ENCODE data around the gene SPTSSA.
"Not testable (repeated sequence)": the region's sequence is repeated elsewhere in the genome, so short reads cannot be mapped to it uniquely, and the experiment has no call there.

SPTSSA gene

DNA sequence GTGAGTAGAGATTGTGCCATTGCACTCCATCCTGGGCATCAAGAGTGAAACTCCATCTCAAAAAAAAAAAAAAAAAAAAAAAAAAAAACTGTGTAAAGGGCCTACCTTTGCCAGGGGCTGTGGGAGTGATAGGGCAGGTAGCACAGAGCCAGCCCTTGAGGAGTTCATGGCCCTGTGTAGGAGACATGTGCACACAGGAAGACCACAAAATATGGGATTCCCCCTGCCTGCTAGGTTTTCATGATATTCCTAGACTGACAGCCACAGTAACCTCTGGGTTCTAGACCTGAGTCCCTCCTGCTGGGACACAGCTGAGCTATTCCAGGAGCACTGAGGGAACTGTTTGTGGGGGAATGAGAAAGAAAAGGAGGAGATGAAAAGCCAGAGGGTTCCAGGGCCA is 8.3 kb upstream of the SPTSSA start:
- no peak for DNase-seq

DNA sequence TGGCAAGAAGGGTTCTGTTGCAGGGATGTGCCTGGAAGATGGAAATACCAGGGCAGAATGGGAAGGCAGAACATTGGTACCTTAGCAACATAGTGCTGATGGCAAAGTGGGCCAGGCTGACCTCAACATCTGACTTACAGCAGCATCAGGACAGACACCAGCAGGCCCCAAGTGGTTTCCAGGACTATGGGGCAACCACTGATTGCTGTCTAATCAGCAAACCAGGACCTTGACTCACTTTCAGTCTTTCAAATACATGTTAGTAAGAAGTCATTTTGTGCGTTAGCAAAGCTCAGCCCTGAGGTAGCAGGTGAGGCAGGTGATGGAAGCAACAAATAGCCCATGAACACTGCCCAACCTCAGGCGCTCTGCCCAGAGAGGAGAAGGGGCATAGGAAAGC is 4.7 kb upstream of the SPTSSA start:
- DNase-seq = no peak

DNA sequence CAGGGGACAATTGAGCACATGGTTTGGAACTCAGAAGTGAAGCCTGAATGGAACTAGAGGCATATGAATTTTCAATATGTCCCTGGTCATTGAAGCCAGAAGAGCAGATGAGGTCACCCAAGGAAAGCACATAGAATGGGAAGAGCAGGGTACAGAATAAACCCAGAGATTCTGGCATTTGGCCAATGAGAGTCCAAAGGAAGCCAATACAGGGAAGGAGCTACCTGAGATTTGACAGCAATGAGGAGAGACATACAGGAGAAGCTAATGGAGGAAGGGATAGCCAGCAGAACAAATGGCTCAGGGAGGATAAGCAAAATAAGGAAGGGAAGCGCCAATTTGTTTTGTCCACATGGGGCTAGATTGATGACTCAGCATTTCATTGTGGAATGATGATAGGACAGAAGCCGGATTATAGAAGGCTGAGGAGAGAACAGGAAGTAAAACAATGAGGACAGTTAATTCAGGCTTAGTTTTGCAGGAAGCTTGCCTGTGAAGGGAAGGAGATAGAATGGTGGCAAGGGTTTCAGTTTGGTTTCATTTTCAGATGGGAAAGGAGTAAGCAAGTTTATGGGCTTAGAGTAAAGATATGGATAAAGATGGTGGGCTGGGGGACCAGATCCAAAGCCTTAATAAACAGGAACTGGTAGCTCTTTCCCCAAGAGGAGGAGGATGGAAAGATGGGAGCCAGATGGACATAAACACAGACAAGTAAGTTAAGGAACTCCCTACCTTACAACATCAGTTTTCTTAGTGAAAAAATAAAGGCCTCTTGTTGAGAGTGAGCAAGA is 3.2 kb upstream of the SPTSSA start:
- DNase-seq = no peak

DNA sequence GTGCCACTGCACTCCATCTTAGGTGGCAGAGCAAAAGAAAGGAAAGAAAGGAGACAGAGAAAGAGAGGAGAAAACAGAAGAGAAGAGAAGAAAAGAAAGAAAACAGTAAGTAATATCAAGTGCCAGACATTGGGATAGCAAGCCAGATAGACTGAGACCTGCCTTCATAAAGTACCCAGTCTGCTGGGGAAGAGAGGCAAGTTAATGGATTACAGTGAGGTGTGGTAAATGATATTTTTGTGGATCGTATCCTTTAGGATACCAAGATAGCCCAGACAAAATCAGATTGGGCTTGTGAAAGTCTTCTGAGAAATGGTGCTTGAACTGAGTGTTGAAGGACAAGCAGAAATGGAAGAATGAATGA is 1.5 kb upstream of the SPTSSA start:
- DNase-seq = no peak

DNA sequence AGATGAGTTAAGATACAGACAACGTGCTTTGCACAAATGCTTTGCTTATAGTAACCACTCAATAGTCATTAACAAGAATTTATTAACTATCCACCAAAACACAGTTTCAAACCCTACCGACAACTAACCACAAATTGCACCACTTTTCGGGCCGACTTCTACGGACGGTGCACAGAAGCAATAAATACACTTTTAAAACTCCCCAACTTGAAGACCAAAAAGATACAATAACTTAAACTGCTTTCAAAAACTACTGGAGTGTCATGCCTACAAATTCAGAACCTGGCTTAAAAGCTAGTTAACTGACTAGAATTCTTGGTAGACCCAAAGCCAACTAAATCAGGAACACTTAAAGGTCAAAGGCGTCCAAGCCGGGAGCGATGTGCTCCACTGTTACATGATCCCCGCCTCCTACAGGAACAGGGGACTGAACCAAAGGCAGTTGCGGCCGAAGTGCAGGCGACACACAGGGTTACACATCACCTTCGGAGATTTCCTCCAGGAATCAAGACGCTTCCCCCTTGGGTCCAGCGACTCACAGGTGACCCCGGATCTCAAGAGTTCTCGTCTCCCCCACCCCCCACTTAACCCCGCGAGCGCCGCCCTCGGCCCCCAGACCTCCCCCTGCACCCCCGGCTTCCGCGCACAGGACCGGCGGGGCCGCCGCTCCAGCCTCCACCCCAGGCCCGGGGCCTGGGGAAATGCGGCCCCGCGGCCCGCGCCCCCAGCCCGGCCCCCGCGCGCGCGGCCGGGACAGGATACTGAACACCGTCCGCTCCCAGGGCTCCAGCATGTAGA is 507 bp downstream of the SPTSSA start:
- peak; percentile 43 for DNase-seq

DNA sequence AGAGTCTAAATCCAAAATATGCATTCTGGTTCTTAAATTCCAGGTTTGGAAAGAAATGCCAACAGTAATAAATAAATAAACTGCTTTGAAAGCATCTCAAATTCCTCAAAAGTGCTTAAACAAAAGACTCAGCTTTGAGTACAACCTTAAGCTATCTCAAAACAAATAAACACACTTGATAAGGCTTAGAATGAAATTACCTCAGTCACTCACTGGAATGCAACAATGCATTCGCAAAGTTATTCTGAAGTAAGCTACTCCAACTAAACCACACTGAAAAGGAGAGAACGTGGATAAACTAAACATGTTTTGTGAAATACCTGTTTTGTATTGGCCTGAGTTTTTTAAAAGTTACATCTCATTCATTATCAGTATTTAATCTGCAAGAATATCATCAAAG is 1.2 kb downstream of the SPTSSA start:
- DNase-seq = no peak

DNA sequence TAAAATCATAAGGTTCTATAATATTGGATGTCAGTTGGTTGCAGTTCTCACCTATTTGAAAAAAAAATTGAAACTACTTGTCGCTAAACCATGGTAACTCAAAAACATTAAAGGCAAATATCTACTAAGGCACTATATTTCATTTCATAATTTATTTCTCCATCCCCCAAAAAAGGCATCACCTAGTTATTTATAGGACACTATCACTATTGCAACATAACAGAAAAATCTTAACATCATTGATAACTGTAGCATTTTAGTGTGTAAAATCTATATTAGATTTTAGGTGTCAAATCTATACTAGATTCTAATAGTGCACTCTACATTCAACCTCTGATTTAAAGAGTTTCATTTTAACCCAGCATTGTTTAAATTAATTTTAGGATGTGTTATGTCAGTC is 1.7 kb downstream of the SPTSSA start:
- no peak for DNase-seq

DNA sequence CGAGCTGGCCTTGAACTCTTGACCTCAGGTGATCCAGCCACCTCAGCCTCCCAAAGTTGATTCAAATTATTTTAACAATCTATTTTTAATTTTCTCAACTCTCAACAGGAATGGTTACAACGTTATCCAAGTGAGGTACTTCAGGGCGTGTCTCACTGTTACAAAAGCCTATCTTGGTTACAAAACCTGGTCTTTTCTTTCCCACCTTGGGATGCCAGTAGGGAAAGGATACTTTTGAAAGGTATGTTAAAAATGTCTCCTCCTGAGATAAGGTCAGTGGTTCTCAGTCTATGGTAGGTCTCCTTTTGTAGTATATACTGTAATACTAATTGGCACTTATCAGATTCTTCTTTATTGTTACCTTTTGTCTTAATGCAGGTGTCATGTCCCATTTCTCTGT is 4.9 kb downstream of the SPTSSA start:
- DNase-seq = no peak

DNA sequence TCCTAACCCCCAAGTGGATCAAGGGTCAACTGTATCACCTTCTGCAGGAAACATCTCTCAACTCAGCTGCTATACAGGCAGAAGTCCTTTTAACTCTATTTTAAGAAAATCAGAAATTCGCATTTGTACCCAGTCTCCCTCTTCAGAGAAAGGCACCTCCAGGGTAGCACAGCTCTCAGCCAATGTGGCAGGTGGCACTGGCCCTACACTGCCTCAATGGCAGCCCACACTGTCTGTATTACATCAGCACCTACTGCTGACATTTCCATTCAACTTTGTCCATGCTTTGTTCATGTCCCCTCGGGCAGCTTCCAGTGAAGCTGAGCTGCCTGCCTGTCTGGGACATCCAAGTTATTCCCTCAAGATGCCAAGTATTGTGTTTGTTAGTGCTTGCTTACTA is 8.8 kb downstream of the SPTSSA start:
- no peak for DNase-seq

DNA sequence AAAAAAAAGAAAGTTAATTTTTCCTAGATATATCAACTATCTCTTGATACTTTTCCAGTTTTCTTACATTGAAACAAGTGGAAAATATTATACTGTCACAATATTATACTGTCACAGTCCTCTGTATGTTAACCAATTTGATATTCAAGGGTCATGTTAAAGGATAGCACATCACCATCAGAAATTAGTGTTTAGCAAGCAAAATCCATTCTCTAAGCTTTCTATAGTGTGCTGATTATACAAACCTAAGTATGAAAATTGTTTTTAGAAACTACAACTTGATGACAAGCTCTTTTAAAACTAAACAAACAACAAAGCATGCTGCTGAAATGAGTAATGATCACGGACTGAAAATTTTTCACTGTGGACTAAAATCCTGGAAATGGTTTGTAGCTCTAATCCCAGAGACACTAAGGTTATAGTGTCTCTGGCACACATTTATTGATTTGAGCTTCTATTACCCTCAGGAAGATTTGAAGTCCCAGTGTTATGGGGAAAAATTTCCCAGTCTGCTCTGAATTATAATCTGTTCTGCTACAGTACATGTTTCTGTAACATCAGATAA is 9.7 kb downstream of the SPTSSA start:
- DNase-seq = no peak

DNA sequence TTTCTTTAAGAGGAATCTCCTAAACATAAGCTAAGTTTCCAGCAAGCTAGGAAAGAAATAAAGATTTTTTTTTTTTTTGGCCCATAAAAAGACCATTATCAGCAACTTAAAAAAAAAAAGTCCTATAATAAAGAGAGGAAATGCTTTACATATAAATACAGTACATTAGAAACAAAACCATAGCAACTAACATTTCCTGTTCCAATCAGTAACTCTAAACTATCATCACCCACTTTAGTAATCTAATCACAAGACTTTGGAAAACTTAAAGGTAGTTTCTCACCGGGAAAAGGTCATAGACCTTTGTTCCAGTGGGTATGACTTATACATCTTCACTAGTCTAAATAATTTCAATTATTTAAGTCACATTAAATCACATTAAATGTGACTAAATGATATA is 11.1 kb downstream of the SPTSSA start:
- no peak for DNase-seq

DNA sequence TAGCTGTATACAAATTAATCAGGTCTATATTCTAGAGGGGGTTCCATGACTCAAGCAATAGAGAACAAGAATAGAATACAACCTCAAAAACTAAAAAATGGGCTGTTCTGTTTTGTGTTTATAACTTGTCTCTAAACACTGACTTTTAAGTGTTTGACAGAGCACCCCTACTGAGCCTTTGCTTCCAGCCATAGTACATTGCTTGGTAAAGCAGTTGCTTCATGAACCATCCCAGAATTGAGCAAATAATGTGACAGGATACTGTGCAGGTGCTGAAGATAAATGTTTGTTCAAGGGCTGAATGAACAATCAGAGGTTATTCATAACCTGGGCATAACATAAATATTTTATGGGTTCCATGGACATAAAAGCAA is 11.5 kb downstream of the SPTSSA start:
- DNase-seq = peak; percentile 90

DNA sequence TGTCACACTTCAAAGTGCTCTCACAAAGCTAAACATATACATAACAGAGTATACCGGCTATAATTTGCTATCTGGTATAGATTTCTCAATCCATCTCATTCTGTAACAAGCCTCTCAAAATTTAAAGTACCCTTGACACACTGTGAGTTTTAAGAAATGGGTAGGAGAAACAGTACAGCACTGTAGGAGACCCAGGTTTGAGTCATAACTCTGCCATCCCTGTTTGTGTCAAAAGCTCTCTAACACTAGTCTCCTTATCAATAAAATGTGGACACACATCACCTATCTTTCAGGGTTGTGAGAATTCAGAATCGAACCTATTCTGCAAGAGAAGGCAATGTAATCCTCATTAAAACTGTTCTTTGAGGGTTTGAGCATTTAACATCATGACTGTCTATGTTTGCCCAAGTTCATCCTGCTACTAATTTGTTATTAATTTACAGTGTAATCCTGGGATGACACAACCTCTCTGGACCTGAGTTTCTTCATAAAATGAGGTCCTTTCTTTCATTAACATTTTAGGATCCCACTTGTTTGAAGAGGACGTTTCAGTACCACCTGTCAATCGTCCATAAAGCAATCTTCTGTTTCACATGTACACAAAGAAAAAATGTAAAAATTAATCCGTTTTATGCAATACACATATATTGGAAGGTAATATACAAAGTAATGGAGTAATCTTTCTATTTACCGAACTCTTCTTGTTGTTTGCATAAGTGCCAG is 12.1 kb downstream of the SPTSSA start:
- DNase-seq = no peak

DNA sequence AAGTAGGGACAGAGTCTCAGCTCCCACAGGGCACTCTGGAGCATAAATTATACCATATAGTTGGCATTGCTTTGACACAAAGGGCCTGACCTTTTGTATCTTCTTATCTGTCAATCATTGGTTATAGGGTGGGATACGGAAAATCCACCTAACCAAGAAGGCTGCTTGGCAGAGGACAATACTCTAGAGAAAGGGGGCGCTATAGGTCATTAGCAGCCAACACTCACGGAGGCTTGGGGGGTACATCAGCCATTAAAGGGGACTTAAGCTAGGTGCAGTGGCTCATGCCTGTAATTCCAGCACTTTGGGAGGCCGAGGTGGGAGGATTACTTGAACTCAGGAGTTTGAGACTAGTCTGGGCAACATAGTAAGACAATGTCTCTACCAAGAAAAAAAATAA is 22.9 kb downstream of the SPTSSA start:
- DNase-seq = no peak

DNA sequence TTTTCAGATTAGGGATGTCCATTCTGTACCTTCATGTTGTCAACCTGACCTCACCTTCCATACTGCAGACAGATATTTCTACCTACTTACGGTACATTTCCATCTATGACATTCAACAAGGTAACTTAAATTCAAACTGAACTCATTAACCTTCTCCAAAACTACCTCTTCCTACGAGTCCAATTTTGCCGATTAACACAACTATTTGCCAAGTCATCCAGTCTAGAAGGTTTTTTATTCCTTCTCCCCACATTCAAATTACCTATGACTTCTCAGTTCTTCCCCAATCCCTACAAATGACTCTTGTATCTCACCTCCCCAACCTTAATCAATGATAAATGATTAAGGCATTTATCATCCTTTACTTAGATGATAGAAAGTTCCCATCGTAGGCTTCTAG is 23.6 kb downstream of the SPTSSA start:
- DNase-seq = no peak

DNA sequence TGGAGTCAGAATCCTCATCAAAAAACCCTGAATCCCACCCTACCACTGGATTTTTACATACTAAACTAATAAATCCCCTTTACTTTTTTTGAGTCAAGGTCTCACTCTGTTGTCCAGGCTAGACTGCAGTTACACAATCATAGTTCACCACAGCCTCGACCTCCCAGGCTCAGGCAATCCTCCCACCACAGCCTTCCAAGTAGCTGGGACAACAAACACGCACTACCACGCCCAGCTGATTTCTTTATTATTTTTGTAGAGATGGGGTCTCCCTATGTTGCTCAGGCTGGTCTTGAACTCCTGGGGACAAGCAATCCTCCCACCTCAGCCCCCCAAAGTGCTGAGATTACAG is 24.3 kb downstream of the SPTSSA start:
- DNase-seq = no peak

DNA sequence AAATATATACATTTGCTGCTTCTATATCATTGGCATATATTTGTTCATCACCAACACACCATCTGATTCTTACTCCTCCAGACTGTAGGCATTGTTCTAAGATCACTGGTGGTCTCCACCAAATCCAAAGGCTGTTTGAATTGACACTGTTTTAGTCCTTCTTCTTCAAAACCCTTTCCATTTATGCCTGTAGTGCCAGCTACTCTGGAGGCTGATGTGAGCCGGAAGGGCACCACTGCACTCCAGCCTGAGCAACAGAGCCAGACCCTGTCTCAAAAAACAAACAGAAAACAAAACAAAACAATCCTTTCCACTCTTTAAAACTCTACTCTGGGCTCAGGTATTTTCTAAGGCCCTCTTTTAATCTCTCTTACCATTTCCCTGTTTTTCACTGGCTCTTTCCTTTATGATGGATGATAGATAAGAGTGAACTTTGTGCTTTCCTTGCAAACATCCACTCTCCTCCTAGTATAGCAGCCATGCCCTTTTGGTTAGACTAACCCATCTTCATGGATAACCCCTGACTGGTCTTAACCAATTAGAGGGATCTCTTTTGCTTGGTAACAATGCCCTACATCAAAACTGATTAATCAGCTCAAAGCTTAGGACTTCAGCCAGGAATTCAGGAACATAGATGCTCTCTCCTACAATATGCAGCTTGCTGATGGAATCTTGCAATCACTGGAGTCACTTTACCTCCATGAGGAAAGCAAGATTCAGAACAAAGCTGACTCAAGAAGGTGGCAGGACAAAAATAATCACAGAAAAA is 24.9 kb downstream of the SPTSSA start:
- DNase-seq = no peak

DNA sequence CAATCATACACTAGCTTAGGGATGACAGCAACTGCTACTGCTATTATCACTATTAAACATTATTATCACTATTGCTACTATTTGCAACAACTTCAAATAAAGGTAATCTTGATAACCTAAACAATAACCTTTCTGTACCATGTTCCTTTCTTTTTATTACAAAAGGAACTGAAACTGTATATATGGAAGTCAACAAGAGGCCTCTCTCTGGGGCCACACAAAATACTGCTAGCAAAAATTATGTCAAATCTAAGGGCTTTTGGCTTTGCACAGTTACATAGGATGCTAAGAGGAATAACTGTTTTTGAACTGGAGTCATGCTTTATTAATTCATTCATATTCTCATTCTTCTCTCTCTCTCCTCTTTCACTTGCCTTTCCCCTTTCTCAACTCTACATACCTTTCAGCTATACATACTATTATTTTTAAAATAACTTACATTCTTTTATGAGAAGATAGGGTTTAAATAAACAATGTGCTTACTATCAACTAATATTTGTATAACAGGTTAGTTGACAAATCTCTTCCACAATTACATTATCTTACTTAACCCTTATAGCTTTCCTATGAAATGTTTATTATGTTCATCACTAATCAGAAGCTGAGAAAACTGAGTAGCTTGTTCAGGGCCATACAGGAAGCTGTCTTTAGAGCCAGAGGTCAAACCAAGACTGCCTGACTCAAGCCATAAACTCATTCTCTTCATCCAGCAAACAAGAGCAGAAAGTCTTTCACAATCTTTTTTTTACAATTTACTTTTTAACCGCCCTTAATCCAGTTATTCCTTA is 25.7 kb downstream of the SPTSSA start:
- no peak for DNase-seq

DNA sequence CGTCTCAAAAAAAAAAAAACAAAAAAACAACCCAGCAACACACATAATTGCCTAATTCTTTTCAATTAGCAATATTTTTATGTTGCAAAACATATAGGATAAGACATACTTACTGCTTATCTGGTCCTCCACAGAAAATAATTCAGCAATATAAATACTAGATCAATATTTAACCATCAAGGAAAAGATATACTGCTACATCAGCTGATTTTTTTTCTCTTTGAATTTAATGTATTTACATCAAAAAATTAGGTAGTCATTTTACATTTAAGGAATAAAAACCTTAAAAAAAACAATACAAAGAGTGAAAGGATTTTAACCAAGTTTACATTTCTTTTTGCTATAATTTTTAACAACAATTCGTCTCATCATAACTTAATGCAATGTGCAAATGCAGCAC is 28.1 kb downstream of the SPTSSA start:
- DNase-seq = no peak

DNA sequence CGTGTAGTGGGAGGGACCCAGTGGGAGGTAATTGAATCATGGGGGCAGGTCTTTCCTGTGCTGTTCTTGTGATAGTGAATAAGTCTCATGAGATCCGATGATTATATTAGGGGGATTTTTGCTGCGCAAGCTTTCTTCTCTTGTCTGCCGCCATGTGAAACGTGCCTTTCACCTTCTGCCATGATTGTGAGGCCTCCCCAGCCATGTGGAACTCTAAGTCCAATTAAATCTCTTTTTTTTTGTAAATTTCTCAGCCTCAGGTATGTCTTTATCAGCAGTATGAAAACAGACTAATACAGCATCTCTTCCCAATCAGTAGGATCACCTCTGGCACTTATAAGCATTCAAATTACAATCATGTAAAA is 34.0 kb downstream of the SPTSSA start:
- DNase-seq = not testable (repeated sequence)

DNA sequence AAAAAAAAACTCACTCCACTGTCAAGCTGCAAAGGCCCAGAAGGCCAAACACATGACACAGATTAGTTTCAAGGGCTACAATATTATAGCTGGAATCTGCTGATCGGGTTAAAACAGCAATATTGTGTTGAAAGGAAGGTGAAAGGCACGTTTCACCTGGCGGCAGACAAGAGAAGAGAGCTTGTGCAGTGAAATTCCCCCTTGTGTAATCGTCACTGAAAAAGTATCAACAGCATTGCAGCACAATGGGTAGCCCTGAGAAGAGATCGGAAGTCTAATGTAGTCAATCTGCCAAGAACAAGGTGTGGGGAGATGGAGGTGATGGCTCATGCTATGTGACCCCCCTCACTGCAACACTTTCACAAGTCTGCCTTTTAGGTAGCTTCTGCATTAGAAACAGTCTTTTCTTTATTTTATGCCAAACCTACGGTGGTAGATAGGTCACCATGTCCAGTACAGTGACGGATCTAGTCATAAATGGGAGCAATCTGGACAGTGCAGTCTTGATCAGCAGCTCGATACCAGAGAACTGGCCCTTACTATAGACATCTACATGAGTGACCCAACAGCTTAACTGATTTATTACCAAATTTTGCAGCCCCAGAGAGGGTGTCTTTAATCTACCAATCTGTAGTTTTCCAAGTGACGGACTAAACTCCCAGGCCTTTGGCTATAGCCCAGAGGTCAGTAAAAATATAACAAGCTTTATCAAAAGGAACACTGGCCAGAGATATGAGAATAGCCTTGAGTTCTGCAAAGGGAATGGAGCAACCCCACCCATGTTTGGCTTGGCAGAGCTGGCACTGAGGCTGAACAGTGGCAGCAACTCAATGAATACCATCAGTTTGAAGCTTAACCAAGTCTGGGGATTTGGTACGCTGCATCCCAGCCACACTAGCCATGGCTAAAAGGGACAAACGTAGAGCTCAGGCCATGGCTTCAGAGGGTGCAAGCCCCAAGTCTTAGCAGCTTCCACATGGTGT is 35.4 kb downstream of the SPTSSA start:
- no peak for DNase-seq
